Measurements from ENCODE around the gene C1orf141.
"Not testable (repeated sequence)": the region's sequence is repeated elsewhere in the genome, so short reads cannot be mapped to it uniquely, and the experiment has no call there.

The C1orf141 gene

DNA sequence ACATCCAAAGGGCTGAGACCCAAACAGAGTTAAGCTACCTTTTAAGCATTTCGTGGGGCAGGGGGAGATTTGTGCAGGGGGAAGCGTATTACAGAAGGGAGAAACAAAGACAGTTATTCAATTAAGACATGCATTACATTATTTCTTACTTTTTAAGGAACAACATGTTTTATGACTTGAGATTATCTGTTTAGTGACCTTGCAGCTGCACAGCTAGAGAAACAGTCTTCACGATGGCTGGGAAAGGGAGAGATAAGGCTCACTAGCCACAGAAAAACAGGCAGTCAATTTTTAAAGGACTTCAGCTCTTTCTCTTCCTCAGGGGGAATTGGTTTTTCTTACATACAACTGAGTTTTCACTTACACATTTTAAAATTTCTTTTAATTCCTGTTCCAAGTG lies 7.1 kb upstream of the C1orf141 start:
- DNase-seq, result not testable (repeated sequence)

DNA sequence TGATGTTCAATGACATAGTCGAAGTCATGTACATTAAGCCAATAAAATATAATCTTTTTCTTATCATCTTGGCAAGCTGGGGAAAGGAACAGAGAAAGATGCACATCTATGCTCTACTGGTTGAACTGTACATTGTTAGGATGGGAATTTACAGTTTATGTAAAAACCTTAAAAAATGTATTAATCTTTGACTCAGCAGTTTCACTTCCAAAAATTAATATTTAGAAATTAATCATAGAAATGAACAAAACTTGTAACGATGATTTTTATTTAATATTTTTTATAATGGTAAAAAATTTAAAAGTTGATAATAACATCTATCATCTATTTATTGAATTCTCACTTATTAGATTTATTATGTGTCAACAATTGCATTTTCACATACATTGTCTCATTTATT lies 5.7 kb upstream of the C1orf141 start:
- DNase-seq, result no peak

GRCh38 chr1:67138813-67139499 lies 4.2 kb upstream of the C1orf141 start:
- no peak for DNase-seq

DNA sequence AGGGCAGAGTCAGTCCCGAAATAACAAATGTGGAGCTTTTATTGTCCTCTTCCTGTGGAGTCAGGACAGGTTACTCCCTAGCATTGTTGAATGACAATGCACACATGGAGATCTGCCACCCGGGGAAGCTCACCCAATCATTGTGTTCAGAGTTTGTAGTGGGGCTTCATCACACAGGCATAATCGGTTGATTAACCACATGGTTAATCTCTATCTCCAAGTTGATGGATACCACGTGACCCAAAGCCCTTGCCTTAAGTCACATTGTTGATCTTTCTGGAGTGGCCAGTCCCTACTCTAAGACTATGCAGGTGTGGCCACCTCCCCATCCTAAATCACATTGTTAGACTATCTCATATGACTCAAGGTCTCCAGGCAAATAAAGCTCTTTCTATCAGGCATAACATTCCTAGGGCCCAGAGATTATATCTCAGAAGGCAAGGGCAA lies 2.6 kb upstream of the C1orf141 start:
- no peak for DNase-seq

DNA sequence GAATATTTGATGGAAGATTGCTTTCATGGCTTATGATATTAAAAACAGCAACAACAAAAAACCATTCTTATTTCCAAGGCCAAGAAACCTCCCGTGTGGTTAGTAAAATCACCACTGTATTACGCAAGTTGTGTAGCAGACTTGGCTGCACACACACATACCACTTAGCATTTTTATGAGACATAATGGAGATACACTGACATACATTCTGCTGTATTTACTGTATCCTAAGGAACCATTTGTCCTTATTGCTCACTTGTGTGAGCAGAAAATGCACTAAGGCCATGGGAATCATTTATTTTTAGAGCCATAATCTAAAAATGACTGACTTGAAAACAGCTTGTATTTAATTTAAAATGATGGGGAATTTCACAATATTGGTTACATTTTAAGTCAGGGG lies 584 bp upstream of the C1orf141 start:
- no peak for DNase-seq

GRCh38 chr1:67133177-67133576 lies 1.6 kb downstream of the C1orf141 start:
- no peak for DNase-seq

- DNase-seq, result no peak
Measured at GRCh38 chr1:67130673-67131072, 4.1 kb downstream of the C1orf141 start.

- DNase-seq, result no peak
Measured at GRCh38 chr1:67126974-67127373, 7.8 kb downstream of the C1orf141 start.

DNA sequence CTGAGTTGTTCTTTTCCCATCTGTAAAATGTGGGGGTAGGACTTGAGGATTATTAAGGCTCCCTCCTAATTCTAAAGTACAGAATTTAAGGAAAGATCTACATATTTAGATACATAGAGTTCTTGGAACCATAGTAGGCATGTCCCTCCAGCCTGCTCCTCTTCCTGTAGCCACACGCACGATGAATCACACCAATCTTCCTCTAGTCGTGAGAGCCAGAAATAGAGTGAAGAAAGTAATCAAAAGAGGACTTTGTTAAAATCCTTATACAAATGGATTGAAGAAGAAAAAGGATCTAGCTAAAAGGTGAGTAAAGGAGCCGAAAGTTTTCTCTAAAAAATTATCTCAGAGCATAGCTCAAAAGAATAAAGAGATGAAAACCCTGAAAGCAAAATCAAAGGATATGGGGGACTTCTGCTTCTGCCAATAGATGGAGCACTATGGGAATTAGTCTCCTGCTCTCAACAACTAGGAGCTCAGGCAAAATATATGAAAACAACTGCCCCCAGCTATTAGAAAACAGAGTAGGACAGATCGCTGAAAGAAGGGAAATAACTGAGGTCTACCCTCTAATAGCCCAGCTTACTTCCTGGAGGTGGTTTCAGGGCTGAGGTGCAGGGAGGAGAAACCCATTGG lies 8.5 kb downstream of the C1orf141 start:
- no peak for DNase-seq

DNA sequence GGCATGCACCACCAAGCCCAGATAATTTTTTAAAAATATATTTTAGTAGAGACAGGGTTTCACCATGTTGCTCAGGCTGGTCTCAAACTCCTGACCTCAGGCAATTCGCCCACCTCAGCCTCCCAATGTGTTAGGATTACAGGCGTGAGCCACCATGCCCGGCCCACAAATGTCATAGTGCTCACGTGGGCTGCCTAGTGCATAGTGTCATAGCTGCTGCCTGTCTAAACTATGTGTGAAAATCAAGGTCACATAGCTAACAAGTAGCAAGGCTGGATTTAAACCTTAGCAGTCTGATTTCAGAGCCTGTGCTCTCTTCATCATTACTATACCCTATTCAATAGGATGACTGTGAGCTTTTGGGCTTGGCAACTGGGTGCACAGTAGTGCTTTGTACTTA lies 10.3 kb downstream of the C1orf141 start:
- no peak for DNase-seq

DNA sequence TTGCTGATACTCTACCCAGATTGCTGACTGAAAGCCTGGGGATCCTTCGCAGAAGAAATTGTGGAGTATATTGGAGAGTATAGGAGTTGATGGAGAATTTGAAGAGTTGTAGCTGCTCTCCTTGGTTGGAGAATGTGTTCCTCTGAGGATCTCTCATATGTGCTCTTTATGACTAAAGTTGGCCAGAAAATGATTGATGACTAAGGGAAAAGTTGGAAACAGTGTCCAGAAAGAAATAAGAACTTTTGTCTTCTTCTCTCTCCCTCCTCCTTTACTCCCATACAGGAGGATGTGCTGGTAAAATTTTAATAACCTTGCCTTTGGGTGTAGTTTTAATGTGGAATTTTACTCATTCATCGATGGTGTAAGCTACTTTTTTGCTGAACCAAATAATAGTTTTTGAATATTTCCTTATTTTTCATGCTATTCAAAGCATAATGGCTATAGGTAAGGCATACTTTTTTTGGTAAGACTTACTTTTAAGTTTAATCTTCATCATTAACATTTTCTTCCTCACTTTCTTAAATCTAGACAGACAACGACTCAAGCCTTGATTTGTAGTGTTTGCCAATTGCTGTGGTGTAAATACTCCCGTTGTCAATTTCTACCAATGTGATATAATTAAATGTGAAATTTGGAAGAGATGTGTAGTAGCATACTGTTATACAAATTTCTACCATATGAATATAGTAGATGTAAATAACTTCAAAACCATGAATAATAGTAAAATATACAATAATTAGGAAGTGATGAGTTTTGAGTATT lies 13.7 kb downstream of the C1orf141 start:
- no peak for DNase-seq

DNA sequence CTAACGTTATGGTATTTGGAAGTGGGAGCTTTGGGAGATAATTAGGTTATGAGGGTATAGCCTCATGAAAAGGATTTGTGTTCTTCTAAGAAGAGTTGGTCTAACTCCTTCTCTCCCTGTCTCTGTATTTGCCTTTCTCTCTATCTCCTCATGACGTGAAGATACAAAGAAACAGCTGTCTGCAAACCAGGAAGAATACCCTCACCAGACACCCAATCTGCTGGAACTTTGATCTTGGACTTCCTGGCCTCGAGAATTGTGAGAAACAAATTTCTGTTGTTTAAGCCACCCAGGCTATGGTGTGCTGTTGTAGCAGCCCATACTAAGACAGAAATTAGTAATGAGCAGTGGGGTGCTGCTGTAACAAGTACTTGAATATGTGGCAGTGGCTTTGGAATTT lies 16.1 kb downstream of the C1orf141 start:
- no peak for DNase-seq

- DNase-seq, result no peak
Measured at GRCh38 chr1:67118191-67118590, 16.6 kb downstream of the C1orf141 start.

DNA sequence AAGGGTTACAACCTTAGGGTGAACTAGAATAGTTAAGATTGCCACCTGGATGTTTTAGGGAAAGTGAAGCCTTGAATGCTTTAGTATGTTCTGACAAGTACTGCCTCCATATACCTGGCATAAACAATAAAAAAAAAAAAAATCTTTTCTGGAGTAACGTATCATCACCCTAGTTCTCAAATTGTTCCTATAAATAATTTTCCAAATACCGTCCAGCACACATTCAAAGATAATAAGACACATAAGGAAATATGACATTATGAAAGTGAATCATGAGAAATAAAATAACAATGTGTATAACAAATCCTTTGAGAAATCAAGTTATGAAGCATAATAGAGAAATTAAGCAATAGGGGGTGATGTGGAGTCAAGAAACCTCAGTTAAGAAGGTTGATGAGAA lies 20.6 kb downstream of the C1orf141 start:
- DNase-seq, result no peak

GRCh38 chr1:67110352-67110751 lies 24.4 kb downstream of the C1orf141 start:
- DNase-seq, result no peak

DNA sequence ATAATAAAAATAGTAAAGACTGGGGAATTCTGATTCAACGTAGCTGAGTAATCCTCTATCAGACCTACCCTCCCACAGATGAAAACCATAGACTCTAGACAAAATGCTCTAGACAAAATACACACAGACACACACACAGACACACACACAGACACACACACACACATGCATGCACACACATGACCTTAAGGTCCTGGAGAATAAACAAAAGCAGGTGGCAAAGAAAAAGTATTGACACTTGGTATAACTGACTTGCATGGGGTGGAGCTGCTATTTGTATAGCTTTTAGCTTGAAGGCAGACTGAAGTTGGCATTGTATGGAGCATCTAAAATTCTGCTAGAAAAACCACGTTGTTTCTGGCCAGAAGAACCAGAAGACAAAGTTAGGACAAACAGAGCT lies 29.3 kb downstream of the C1orf141 start:
- no peak for DNase-seq

DNA sequence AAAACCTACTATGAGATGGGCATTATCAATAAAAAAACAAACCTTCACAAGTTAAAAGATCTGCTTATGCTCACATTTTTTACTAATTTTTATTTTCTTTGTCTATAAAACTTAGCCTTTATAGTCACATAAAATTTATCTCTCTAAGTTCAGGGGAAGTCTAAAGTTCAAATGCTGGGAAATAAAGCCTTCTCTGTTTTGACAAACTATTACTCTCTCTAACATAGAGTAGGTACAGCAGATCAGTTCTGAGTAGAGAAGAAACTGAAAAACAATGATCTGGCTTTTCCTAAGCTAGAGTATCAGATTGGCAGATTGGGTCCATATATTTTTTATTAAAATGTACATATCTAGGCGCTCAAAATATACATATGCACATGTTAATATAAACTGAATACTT lies 31.2 kb downstream of the C1orf141 start:
- DNase-seq, result no peak

DNA sequence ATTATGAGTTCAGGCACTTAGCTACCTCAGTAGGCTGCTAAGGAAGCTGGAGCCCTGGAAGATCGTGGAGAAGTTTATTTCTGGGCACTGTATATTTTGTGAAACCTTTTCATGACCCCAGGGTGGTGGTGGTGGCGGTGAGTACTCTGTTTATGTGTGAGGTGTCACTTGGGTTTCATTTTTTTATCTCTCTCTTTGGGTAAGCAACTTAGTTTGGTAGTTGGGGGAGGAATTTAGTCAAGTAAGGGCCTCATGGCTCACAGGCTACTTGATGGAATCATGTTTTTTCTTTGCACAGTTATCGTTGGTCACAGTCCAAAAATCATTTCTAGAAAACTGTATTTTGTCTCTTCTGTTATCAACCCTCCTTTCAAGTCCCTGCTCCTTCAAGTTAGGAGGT lies 33.9 kb downstream of the C1orf141 start:
- DNase-seq, result no peak

GRCh38 chr1:67097305-67097704 lies 37.5 kb downstream of the C1orf141 start:
- DNase-seq, result no peak

- no peak for DNase-seq
Measured at GRCh38 chr1:67094191-67094590, 40.6 kb downstream of the C1orf141 start.

- no peak for DNase-seq
Measured at GRCh38 chr1:67089685-67090208, 45.0 kb downstream of the C1orf141 start.

- no peak for DNase-seq
Measured at GRCh38 chr1:67088440-67088839, 46.3 kb downstream of the C1orf141 start.

GRCh38 chr1:67085326-67085725 lies 49.4 kb downstream of the C1orf141 start:
- no peak for DNase-seq

DNA sequence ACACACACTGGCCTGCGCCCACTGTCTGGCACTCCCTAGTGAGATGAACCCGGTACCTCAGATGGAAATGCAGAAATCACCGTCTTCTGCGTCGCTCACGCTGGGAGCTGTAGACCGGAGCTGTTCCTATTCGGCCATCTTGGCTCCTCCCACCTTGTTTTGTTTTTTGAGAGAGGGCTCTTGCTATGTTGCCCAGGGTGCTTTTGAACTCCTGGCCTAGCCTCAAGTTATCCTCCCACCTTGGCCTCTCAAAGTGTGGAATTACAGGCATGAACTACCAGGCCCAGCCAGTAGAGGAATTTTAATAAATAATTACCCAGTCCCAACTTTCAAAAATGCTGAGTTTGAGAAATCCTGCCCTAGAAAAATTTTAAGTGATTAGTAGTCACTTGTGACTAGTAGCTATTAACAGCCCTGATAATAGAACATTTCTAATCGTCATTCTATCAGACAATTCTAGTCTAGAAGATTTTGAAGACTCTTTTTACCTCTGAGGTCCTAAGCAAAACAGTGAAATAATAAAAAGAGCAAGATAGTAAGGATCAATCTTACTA lies 49.9 kb downstream of the C1orf141 start:
- no peak for DNase-seq
